GM18907 (cell line): ENCODE data around the gene INSC.

Experiments used
- ATAC-seq: cut with Tn5 transposase; IDR thresholded peaks from one replicate; pipeline ENCODE4 v1.9.1; 2021; ENCODE audit warnings: mild to moderate bottlenecking, moderate library complexity; ENCODE audit not compliant: unreplicated experiment

Gene INSC

DNA sequence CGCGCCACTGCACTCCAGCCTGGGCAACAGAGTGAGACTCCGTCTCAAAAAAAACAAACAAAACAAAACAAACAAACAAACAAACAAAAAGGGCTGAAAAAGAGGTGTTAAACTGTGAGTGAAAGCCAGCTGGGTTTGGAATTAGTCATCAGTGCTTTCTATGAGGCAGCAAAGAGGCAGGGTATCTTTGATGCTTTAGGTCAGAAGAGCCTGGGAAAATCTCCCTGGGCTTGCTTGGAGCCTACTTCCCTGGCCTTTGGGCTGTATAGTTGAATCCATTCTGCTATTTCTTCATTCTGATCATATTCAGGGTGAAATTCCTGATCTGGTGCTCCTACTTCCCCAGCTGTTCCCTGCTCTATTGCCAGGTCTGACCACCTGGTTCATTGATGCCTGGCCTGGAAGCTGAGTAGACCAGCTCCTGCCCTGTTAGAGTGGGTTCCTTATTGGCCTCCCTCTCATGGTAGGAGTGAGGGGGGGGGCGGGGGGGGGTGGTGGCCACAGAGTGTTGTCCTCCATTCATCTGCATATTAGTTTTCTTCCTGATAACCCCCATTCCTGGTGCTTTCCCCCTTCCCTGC lies 65.6 kb downstream of the INSC start:
- ATAC-seq, result peak; percentile 76

GRCh38 chr11:15182372-15182771 lies 67.6 kb downstream of the INSC start:
- ATAC-seq, result no peak

- no peak for ATAC-seq
These were observed 70.3 kb downstream of the INSC start for GRCh38 chr11:15185021-15185420.

DNA sequence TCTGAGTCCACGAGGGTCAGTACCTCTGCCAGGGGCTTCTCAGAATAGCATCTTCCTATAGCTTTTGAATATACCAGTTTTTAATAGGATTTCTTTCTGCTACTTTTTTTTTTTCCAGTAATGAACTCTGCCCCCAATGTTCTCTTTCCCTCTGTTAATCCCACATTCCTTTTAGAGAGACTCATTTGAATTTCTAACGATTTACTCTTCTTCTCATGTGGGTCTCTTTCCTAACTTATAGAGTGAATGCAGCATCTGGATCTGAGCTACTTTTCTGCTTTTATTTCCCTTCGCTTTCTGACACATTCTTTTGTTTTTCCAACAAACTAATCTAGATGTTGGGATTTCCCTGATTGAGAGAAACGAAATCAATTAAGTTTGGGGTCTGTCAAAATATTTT lies 71.4 kb downstream of the INSC start:
- ATAC-seq, result no peak

DNA sequence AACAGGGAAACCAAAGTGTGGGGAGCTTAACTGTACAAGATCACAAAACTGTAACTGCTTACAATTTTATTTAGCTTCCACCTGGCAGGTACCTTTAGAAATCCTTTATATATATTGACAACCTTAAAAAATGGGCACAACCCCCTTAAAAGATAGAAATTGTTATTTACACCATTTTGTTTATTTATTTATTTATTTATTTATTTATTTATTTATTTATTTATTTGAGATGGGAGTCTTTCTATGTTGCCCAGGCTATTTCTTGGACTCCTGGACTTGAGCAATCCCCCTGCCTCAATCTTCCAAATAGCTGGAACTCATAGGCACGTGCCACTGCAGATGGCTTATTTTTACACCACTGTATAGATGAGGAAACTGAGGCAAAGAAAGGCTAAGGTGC lies 74.5 kb downstream of the INSC start:
- ATAC-seq, result no peak

GRCh38 chr11:15189641-15190365 lies 75.1 kb downstream of the INSC start:
- no peak for ATAC-seq

DNA sequence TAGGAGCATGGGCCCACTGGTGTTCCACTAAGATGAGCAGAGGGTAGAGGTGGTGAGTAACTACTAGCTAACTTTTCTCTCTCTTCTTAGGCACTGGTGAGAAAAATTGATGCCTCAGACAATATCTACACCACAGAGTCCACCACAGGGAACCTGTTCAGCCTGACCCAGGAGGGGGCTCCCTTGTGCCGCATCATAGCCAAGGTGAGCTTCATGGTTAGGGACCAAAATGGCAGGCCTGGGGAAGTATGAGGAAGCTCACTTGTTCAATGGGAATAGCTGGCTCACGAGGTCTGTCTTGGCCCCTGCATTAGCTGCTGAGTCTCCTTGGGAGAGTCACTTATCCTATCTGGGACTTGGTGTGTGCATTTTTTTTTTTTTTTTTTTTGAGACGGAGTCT lies 75.9 kb downstream of the INSC start:
- ATAC-seq, result no peak

- no peak for ATAC-seq
These were observed 77.4 kb downstream of the INSC start for GRCh38 chr11:15192005-15192556.

GRCh38 chr11:15194671-15195415 lies 80.1 kb downstream of the INSC start:
- ATAC-seq, result peak; percentile 64

GRCh38 chr11:15195454-15196200 lies 80.9 kb downstream of the INSC start:
- ATAC-seq, result no peak

GRCh38 chr11:15196704-15197103 lies 82.0 kb downstream of the INSC start:
- ATAC-seq, result no peak

GRCh38 chr11:15197696-15198095 lies 83.0 kb downstream of the INSC start:
- no peak for ATAC-seq

DNA sequence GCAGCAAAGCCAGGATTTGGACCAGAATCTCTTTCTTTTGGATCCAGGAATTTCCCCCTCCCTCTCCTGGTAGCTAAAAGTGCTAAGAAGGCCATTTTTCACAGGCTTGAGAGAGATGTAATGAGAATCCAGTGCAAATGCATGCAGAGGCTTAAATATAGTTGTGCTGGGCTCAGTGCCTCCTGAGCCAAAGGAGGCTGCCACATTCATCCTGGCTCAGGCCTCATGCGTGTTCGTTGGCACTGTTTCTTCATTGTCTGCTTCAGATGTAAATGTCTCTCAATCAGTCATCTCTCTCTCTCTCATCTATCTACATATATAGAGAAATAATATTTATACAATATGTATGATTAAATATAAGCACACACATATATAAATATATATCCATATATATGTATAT lies 83.6 kb downstream of the INSC start:
- ATAC-seq, result no peak

- ATAC-seq, result no peak
These were observed 85.0 kb downstream of the INSC start for GRCh38 chr11:15199693-15200092.

DNA sequence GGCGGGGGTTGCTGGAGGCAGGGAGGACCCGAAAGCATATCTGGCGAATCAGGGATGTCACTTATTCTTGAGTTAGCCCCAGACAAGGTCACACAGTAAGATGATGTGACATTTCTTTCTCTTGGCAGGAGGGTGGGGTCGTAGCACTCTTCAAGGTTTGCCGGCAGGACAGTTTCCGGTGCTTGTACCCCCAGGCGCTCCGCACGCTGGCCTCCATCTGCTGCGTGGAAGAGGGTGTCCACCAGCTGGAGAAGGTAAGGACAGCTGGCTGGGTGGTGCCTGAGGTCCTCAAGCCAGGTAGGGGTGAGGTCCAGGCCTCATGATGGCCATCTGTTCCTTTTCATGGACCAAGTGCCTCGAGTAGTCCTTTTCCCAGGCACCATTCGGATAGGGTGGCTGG lies 86.0 kb downstream of the INSC start:
- ATAC-seq, result no peak

DNA sequence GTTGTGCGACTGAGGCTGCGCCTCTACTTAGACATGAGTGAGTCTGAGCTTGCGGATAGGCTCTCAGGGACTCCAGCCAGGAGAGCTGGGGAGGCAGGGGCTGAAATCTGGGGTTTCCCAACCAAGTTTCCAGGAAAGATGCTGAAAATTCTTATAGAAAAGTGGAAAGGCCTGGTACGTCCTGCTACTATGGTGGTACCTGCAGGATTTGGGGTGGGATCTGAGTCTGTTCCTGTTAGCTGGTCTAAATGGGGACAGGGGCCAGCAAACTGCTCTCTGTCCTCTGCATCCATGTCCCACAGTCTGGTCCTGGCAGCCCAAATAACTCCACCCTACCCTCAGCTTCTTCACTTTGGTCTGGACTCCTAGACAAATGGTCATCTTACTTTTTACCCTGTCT lies 86.9 kb downstream of the INSC start:
- ATAC-seq, result no peak

GRCh38 chr11:15202626-15203025 lies 87.9 kb downstream of the INSC start:
- ATAC-seq, result no peak

GRCh38 chr11:15204711-15205110 lies 90.0 kb downstream of the INSC start:
- ATAC-seq, result no peak

GRCh38 chr11:15206791-15207190 lies 92.1 kb downstream of the INSC start:
- no peak for ATAC-seq

- ATAC-seq, result peak; percentile 93
These were observed 93.9 kb downstream of the INSC start for GRCh38 chr11:15208378-15209222.
